Spleen (tissue), 7 donors: Measurements from ENCODE around the gene ST6GALNAC3.

Experiments used
- CTCF ChIP-seq, 11 experiments: fragments of 200-600 bp in 7 of 11; fragments of 450-650 bp in 4 of 11; sonication (generic) in 4 of 11; IDR thresholded peaks in 8 of 11; conservative IDR thresholded peaks in 3 of 11; 1 replicate in 7 of 11; 2 replicates in 4 of 11; pipeline versions ENCODE4 v1.4.0 to v1.8.0; 2016 to 2021; ENCODE audit warnings: antibody characterized with exemption in 11 of 11, inconsistent platforms in 4 of 11, mild to moderate bottlenecking in 1 of 11
- POLR2A ChIP-seq, 3 donors: fragments of 450-650 bp; IDR thresholded peaks; one replicate each; pipeline ENCODE4 v1.5.1; 2017; ENCODE audit warnings: antibody characterized with exemption in 3 of 3, mild to moderate bottlenecking in 1 of 3
- donor health status: DM: no; HTN: no; CAD: no; lungs with moderate emphysema.
- donor health status: DM: no; HTN: no; CAD: no.
- donor health status: DM: no; HTN: no; CAD: no.

GRCh38 chr1:76075877-76076276 is 1.3 kb downstream of the ST6GALNAC3 start:
- TF ChIP-seq POLR2A (IDR thresholded peaks at IDR 0.05) (no peak), CTCF (IDR thresholded peaks at IDR 0.05 in 8 of 11, conservative IDR thresholded peaks at IDR 0.05 in 3 of 11) (no peak)
